SK-N-DZ (cell line): ENCODE data around the gene INTS13. TPM values are rescaled to one million over a fixed set of nuclear protein-coding genes. Genes with fewer than 3 reads are reported as not detected.
"Not testable (repeated sequence)": the region's sequence is repeated elsewhere in the genome, so short reads cannot be mapped to it uniquely, and the experiment has no call there.

Source experiments
- DNase-seq: peaks from one replicate; pipeline ENCODE4 v3.0.0-alpha.2; 2015; ENCODE audit warnings: low spot score
- polyA plus RNA-seq, 2 experiments: library from polyadenylated mRNA; depleted of rRNA; stranded (reverse); fragments of >200 nt; gene quantifications; 2 replicates each; pipeline ENCODE4 v1.2.3, GENCODE V29; 2014

Gene INTS13, protein sequence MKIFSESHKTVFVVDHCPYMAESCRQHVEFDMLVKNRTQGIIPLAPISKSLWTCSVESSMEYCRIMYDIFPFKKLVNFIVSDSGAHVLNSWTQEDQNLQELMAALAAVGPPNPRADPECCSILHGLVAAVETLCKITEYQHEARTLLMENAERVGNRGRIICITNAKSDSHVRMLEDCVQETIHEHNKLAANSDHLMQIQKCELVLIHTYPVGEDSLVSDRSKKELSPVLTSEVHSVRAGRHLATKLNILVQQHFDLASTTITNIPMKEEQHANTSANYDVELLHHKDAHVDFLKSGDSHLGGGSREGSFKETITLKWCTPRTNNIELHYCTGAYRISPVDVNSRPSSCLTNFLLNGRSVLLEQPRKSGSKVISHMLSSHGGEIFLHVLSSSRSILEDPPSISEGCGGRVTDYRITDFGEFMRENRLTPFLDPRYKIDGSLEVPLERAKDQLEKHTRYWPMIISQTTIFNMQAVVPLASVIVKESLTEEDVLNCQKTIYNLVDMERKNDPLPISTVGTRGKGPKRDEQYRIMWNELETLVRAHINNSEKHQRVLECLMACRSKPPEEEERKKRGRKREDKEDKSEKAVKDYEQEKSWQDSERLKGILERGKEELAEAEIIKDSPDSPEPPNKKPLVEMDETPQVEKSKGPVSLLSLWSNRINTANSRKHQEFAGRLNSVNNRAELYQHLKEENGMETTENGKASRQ
- 34.5 and 46.6 TPM in 2 replicates for polyA plus RNA-seq (2014; cell fraction: cytosol; rRNA removed)
- 45.8 and 48.6 TPM in 2 replicates for polyA plus RNA-seq (2014; cell fraction: nucleus; rRNA removed)

DNA sequence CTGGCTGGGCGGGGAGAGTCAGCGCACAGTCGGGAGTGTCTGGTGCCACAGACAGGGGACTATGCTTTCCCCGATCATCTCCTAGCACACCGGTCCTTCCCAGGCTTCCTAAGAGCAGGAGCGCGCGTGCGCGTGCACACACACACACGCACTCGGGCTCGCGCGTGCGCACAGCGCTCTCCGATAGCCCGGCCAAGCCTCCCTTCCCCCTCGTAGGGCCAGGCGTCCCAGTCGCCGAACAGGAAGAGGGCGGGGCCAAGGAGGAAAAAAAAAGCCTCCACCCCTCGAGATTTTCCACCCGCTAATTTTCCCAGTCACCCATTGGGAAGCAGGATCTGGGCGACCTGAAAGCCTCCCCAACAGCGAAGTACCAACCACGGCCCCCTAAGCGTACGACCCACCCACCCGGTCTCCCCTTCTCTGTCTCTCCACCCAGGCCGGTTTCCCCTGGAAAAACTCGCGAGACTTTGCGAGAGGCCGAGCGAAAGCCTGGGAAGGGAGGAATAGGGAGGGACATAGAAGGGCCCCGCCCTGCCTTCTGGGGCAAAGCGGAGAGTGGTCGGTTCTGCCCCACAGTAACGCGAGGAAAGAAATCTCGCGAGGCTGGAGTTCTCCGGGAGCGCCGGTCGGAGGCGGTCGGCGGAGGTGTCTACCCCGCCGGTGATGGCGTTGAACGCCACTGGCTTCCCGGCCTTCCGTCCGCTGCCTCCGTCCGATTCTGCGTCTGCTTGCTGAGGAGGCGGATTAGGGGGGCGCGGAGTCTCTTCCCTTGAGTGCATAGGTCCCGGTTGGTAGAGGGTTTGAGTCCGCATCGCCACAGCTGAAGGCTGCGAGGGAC is at the start of gene INTS13, which contains the start of gene FGFR1OP2:
INTS13 (minus strand) TSS at position 119 of the 838 bp plus-strand sequence. CDS start 1,178 bp downstream, outside the sequence.
FGFR1OP2 (plus strand) TSS at position 608 of the 838 bp plus-strand sequence. CDS start 15,689 bp downstream, outside the sequence.
- peak; percentile 100 for DNase-seq

DNA sequence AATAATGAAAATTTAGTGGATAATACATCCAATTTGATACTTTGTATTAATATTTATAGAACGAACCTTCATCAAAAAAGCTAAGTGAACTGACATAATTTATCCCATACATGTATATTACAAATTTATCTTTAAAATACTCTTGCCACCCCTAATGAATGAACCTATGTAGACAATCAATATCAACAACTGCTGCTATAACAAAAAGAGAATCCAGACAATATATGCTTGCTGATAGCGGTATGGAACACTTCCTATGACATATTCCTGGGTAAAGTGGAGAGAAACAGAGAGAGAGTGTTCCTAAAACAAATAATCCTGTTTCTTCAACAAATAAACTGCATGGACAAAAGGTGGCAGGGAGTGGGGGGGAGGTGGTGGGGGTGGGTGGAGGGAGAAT is 45.1 kb upstream of the INTS13 start:
- no peak for DNase-seq

GRCh38 chr12:26979733-26980132 is 42.0 kb upstream of the INTS13 start:
- DNase-seq = peak; percentile 19

- no peak for DNase-seq
These were observed 41.0 kb upstream of the INTS13 start for GRCh38 chr12:26978801-26979200.

GRCh38 chr12:26976687-26977086 is 38.9 kb upstream of the INTS13 start:
- DNase-seq = no peak

GRCh38 chr12:26971963-26972362 is 34.2 kb upstream of the INTS13 start:
- DNase-seq = no peak

DNA sequence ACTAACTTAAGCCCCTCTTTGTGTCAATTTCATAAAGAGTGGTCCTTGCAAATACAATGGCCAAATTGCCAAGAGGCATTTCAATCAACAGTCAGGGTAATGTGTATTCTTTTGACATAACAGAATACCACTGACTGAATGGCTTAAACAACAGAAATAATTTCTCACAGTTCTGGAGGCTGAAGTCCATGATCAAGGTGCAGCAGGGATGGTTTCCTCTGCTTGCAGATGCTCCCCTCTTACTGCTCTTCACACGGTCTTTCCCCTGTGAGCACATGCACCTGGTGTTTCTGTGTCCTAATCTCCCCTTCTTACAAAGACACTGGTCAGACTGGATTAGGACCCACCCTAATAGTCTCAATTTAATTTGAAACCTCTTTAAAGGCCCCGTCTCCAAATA is 32.4 kb upstream of the INTS13 start:
- no peak for DNase-seq

DNA sequence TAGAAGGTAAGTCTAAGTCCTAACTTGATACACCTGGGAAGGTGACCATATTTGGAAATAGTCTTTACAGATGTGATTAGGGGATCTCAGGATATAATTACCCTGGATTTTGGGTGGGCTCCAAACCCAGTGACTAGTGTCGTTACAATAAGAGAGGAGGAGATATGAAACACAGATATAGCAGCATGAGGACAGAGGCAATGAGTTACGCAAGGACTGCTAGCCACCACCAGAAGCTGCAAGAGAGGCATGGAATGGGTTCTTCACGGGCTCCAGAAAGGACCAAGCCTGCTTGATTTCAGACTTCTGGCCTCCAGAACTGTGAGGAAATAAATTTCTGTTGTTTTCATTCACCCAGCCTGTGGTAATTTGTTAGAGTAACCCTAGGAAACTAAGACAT is 29.1 kb upstream of the INTS13 start:
- no peak for DNase-seq

DNA sequence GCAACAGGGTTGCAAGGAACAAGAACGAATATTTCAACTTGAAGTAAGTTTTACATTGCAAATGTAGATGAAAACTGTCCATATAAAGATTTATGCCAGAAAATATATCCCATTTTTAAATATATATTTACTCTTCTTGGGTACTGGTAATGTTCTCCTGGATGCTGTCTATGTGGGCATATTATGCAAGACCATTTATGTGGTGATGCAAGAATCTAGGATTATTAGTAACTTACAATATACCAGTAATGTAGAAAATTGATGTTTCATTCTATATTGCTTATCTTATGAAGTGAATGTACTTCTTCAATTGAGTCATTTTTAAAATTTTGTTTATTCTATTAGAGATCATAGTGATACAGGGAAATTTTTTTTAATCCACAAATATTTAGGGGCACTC is 25.6 kb upstream of the INTS13 start:
- DNase-seq = no peak

DNA sequence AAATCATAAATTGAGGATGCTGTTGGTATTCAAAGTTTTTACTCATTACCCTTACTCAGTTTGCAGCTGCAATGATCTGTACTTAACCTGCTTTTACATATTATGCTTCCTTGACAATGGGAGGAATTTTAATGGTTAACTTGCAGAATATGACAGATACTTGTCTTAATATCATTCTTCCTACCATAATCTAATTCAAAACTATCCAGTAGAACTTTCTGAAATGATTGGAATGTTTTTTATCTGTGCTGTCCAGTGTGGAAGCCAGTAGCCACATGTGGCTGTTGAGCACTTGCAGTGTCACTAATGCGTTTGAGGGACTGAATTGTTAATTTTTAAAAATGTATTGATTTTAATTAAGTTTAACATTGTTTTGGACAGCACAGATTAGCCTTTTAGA is 24.0 kb upstream of the INTS13 start:
- no peak for DNase-seq

GRCh38 chr12:26961391-26961790 is 23.6 kb upstream of the INTS13 start:
- DNase-seq = not testable (repeated sequence)

GRCh38 chr12:26954027-26954426 is 16.2 kb upstream of the INTS13 start:
- no peak for DNase-seq

DNA sequence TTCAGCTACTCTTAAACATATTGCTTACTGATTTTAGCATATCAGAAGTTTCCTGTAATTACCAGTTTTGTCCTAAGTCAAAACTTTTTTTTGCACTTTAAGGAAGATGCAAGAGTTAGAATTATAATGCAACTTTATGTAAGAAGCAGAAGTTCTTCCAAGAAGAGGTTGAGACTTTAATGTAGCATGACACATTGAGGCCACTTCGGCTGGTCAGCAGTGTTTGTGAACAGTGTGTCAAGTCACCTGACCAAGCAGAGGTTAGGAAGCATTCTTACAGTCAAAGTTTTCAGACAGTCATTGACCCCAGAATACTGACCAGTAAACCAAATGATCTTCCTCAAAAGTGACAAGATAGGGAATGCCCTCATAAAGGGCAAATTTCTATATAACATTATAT is 15.7 kb upstream of the INTS13 start:
- DNase-seq = no peak

DNA sequence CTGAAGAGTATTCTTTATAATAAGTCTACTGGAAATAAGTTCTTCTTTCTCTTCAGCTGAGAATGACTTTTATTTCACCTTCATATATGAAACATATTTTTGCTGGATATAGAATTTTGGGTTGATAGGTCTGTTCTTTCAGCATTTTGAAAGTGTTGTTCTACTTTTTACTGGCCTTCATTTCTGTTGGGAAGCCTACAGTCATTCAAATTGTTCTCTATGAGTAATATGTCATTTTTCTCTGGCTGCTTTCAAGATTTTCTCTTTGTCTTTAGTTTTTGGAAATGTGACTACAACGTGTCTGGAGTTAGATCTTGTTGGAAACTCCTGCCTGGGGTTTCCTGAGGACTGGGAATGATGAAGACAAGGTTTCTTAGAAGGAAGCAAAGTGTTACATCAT is 10.5 kb upstream of the INTS13 start:
- DNase-seq = no peak

DNA sequence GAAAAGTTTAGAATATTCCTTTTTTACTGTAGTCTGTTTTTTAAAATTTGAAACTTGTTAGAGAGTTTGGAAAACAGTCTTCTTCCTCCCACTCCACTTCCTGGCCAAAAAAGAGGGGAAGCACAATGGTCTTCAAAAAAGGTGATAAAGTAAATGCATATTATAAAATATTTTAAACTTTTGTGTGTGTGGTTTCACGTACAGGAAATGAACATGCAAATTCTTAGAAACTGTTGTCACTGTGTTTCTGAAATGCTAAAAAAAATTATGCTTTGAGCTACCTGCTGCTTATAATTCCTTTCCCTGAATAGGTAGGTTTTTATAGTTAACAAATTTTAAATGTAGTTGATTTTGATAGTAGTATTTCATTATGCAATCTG is 3.4 kb upstream of the INTS13 start:
- no peak for DNase-seq

DNA sequence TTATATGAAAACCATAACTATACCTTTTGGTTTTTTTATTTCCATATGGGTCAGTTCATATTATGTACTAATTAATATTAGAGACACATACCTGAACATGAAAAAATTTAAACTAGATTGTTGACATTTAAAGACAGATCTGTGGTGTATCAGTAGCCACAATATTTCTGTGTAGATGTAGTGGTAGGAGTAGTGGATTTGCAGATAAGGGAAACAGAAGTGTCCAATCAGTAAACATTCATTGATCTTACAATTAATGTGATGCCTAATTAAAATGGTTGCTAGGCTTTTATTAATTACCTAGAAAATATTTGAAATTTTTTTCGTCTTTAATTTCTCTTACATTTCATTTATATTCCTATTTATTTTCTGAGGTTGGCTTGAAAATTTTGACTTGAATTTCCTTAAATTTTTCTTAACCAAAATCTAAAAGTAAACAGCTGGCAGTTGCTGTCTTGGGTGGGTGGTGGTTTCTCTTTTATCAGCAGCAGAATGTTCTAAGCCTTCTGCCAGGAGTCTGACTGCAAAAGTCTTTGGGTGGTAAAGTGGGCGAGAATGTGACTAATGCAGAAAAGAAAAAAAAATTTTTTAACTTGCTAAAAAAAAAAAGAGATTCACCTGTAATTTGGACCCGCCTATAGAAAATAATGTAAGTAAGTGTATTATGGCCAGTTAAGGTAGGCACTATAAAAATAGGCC is 2.9 kb upstream of the INTS13 start:
- DNase-seq = no peak

DNA sequence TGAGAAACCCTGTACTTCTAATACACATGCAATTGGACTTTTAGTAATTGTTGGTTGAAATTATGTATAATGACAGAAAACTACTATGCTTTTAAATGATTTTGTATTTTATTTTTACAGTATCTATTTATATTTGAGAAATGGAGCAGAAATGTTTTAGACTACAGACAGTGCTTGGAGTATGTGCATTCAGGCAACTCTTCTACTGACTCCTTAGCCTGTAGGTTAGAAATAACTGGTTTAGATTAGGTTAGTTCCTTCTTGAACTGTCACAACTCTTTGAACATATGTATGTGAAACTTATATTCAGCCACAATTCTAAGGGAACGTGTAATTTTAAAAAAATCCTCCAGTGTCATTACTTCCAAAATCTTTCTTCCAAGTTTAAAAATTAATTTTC is 2.2 kb upstream of the INTS13 start:
- DNase-seq = no peak

- DNase-seq = peak; percentile 7
These were observed 1.5 kb upstream of the INTS13 start for GRCh38 chr12:26939192-26939832.

- no peak for DNase-seq
These were observed 901 bp upstream of the INTS13 start for GRCh38 chr12:26938701-26939062.

DNA sequence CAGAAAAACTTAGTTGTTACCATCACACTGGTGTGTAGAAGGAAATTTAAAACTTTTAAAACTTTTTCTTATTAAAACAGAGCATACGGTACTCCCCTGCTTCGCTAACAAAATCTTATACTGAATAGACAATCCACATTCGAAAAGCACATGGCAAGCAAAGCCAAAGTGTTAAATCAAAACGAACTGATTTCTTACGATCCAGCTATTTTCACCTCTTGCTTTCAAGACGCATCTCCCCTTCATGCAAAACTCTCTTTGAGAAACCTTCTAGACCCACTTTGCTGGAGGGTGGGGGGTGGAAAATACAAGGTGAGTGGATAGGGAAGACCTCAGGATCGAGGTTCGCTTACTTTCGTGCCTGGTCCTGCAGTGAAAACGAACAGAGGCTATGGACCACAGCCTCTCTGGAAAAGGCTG is 328 bp downstream of the INTS13 start:
- DNase-seq = no peak
